Neural cell (in vitro differentiated cells): ENCODE results near the gene ADGRG1.

Source experiments
- EP300 ChIP-seq: fragments of 450-650 bp; conservative IDR thresholded peaks from 2 replicates; pipeline ENCODE4 v1.6.1; 2014; ENCODE audit warnings: antibody characterized with exemption, mild to moderate bottlenecking, moderate library complexity; ENCODE audit not compliant: poor library complexity, severe bottlenecking
- EZH2 ChIP-seq: fragments of 200-600, 300-800 bp; shearing (Covaris generic), sonication (generic); IDR thresholded peaks from 2 replicates; pipeline ENCODE4 v1.6.1; 2014; ENCODE audit warnings: antibody characterized with exemption, low read length, borderline replicate concordance, mild to moderate bottlenecking; ENCODE audit not compliant: insufficient read depth, poor library complexity, severe bottlenecking
- POLR2AphosphoS5 ChIP-seq: IDR thresholded peaks from 2 replicates; pipeline ENCODE4 v1.6.1; 2012
- RAD21 ChIP-seq: fragments of 450-650 bp; conservative IDR thresholded peaks from 2 replicates; pipeline ENCODE4 v1.6.1; 2014; ENCODE audit warnings: antibody characterized with exemption, mild to moderate bottlenecking, moderate library complexity
- TF ChIP-seq, protein P1 (sequence below): fragments of 450-650 bp; IDR thresholded peaks from 2 replicates; pipeline ENCODE4 v1.5.1; 2014; ENCODE audit warnings: antibody characterized with exemption, mild to moderate bottlenecking, moderate library complexity; ENCODE audit not compliant: poor library complexity, severe bottlenecking
- TF ChIP-seq, protein P2 (sequence below): IDR thresholded peaks from 2 replicates; pipeline ENCODE4 v1.6.1; 2012; ENCODE audit warnings: borderline replicate concordance

DNA sequence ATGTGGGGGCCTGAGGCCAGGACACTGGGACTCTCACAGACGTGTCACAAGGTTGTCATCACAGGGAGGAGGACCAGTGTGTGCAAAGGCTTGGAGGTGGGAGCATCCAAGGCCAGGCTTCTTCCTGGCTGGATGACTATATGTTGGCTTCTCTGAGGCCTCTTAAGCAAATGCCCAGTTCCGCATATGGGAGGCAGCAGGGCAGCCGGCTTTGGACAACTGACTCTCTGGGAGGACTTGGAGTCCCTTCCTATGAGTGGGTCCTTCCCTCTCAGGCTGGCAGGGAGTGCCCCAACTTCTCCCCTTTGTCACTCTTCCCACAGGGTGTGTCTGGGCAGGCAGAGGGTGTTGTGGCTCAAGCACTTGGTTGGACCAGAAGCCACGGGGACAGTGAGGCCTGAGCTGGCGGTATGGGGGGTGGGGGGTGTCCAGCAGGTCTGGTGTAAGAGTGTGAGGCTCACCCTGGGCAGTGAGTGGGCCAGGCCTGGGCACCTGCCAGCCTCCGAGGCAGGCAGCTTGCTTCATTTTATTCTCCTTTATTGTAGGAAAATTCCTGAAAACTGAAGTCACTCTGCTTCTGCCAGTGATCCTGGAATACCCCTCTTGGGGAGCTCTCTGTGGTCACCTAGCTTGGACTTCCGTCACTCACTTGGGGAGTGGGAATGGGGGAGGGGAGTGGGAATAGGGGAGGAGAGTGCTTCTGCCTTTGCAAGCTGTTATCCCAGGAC lies 14.9 kb downstream of the ADGRG1 start:
- TF ChIP-seq, protein P1, sequence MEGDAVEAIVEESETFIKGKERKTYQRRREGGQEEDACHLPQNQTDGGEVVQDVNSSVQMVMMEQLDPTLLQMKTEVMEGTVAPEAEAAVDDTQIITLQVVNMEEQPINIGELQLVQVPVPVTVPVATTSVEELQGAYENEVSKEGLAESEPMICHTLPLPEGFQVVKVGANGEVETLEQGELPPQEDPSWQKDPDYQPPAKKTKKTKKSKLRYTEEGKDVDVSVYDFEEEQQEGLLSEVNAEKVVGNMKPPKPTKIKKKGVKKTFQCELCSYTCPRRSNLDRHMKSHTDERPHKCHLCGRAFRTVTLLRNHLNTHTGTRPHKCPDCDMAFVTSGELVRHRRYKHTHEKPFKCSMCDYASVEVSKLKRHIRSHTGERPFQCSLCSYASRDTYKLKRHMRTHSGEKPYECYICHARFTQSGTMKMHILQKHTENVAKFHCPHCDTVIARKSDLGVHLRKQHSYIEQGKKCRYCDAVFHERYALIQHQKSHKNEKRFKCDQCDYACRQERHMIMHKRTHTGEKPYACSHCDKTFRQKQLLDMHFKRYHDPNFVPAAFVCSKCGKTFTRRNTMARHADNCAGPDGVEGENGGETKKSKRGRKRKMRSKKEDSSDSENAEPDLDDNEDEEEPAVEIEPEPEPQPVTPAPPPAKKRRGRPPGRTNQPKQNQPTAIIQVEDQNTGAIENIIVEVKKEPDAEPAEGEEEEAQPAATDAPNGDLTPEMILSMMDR = no peak
- no peak for TF ChIP-seq EZH2
- no peak for TF ChIP-seq EP300
- TF ChIP-seq POLR2AphosphoS5 = no peak
- TF ChIP-seq, protein P2, sequence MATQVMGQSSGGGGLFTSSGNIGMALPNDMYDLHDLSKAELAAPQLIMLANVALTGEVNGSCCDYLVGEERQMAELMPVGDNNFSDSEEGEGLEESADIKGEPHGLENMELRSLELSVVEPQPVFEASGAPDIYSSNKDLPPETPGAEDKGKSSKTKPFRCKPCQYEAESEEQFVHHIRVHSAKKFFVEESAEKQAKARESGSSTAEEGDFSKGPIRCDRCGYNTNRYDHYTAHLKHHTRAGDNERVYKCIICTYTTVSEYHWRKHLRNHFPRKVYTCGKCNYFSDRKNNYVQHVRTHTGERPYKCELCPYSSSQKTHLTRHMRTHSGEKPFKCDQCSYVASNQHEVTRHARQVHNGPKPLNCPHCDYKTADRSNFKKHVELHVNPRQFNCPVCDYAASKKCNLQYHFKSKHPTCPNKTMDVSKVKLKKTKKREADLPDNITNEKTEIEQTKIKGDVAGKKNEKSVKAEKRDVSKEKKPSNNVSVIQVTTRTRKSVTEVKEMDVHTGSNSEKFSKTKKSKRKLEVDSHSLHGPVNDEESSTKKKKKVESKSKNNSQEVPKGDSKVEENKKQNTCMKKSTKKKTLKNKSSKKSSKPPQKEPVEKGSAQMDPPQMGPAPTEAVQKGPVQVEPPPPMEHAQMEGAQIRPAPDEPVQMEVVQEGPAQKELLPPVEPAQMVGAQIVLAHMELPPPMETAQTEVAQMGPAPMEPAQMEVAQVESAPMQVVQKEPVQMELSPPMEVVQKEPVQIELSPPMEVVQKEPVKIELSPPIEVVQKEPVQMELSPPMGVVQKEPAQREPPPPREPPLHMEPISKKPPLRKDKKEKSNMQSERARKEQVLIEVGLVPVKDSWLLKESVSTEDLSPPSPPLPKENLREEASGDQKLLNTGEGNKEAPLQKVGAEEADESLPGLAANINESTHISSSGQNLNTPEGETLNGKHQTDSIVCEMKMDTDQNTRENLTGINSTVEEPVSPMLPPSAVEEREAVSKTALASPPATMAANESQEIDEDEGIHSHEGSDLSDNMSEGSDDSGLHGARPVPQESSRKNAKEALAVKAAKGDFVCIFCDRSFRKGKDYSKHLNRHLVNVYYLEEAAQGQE = no peak
- TF ChIP-seq RAD21 = no peak
